Glomerular visceral epithelial cell (primary cell): Measurements from ENCODE around the gene RNF41.

Source experiments
- DNase-seq: peaks from one replicate; pipeline ENCODE4 v3.0.0-alpha.2; 2016; ENCODE audit errors: extremely low spot score

Gene RNF41

GRCh38 chr12:56152756-56153677, 68.7 kb downstream of the RNF41 start:
- DNase-seq = no peak
